GM20000 (cell line): ENCODE results near the gene TGM4.

ENCODE experiments used
- DNase-seq: peaks from one replicate; pipeline ENCODE4 v3.0.0; 2012; ENCODE audit warnings: low spot score
- TF ChIP-seq, protein P1 (sequence below): IDR thresholded peaks from 2 replicates; pipeline ENCODE4 v1.5.1; 2012; ENCODE audit warnings: mild to moderate bottlenecking, control low read depth; ENCODE audit errors: extremely low read depth, missing control alignments

The TGM4 gene

DNA sequence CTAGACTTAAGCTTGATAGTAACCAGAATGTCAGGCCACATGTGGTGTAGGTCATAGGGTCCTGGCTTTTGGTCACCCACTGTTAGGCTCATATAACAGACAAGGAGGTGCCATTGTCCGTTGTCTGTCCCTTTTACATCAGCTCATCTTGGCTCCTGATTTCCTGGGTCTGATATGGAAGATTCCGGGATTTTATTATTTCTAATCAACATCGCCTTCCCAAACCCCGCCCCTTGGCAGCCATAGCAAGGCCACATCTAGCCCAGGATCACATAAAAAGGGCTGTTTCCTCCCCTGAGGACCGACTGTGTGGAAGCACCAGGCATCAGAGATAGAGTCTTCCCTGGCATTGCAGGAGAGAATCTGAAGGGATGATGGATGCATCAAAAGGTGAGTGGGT is at the start of gene TGM4:
Gene TGM4, plus strand, starts transcription at position 301 of the 400 bp plus-strand sequence. Its CDS starts 71 bp downstream, at position 372.
- TF ChIP-seq, protein P1, sequence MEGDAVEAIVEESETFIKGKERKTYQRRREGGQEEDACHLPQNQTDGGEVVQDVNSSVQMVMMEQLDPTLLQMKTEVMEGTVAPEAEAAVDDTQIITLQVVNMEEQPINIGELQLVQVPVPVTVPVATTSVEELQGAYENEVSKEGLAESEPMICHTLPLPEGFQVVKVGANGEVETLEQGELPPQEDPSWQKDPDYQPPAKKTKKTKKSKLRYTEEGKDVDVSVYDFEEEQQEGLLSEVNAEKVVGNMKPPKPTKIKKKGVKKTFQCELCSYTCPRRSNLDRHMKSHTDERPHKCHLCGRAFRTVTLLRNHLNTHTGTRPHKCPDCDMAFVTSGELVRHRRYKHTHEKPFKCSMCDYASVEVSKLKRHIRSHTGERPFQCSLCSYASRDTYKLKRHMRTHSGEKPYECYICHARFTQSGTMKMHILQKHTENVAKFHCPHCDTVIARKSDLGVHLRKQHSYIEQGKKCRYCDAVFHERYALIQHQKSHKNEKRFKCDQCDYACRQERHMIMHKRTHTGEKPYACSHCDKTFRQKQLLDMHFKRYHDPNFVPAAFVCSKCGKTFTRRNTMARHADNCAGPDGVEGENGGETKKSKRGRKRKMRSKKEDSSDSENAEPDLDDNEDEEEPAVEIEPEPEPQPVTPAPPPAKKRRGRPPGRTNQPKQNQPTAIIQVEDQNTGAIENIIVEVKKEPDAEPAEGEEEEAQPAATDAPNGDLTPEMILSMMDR = no peak
- DNase-seq = no peak

DNA sequence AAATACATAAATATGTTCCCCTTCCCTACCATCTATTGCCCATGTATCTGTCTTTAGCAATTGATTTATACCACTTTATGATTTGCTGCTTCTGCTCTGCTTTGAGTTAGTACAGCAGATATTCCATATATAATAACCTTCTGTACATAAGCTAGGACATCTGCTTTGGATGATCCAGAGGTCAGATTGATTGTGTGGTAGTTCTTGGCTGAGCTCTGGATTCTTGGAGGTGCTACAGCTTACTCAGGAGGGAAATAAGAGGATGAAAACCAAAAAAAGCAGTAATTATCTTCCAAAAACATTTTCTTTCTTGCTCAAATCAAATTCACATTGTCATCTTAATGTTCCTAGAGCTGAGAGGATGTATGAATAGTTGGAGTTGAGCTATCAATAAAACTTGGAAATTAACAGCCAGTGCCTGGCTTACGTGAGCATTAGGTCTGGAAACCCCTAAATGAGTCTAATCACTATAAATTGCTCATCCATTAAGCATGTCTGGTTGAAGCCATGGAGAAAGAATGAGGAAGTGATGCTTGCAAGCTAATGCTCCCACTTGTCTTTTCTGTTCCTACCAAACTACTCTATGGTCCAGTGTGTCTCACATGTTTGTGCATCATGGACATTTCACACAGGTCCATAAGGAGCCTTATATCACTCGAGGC is 49.0 kb upstream of the TGM4 start:
- TF ChIP-seq, protein P1 = no peak
- peak; percentile 49 for DNase-seq

DNA sequence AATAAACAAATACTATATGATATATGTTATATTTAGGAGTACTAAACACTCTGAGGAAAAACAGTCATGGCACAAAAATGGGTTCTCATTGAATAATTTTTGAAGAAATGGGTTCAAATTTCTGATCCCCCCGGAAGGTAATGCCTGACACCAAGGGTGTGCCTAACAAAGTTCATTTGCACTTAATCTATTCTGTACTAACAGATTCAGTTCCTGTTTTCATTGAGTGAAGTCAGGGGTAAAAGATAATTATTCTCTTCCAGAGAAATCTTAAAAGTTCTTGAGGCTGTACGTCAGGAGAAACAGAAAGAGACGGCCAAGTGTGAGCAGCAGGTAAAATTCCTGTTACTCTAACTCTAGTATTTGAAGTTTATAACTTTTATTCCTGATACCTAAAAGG is 47.2 kb upstream of the TGM4 start:
- TF ChIP-seq, protein P1 = no peak
- no peak for DNase-seq

DNA sequence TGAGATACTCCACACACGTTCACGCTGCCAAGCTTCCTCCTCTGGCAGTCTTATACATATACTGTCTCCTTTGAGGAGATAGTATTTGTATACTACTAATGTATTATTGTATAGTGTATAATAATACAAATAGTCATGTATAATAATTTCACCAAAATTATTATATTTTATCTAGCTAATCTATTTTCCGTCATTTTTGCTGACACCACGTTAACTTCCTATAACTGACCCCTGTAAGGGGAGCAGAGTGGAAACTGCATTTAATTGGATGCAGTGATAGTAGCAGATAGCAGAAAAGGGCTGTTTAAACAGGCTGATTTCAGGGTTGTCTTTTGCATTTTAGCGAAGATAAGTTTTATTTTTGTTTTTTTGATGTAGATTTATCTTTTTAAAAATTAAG is 43.2 kb upstream of the TGM4 start:
- TF ChIP-seq, protein P1 = no peak
- DNase-seq = no peak

DNA sequence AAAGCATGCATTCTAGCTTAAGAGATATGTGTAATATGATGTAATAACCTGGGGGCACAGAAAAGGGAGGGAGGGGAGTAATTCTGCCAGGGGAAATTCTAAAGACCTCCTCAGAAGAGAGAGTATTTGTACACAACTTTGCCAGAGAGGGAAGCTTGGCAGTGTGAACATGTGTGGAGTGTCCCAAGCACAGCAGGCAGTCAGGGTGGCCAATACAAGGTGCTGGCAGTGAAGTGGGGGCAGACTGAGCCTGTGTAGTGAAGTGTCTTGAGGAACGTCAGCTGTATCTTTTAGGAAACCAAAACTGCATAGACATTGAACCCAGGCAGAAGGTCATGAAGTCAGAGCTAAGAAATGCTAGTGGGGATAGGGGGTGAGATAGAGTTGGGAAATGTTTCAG is 42.4 kb upstream of the TGM4 start:
- TF ChIP-seq, protein P1 = no peak
- DNase-seq = no peak

DNA sequence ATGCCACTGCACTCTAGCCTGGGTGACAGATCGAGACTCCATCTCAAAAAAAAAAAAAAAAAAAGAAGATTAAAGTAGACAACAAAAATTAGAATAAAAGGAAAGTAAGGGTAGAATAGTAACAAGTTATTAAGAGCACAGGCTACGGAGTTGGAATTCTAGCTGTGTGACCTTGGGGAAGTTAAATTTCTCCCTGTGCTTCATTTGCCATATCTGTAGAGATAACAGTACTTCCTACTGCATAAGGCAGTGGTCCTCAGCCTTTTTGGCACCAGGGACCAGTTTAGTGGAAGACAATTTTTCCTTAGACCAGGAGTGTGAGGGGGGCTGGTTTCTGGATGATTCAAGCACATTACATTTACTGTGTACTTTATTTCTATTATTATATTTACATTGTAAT is 41.4 kb upstream of the TGM4 start:
- TF ChIP-seq, protein P1 = no peak
- DNase-seq = no peak

DNA sequence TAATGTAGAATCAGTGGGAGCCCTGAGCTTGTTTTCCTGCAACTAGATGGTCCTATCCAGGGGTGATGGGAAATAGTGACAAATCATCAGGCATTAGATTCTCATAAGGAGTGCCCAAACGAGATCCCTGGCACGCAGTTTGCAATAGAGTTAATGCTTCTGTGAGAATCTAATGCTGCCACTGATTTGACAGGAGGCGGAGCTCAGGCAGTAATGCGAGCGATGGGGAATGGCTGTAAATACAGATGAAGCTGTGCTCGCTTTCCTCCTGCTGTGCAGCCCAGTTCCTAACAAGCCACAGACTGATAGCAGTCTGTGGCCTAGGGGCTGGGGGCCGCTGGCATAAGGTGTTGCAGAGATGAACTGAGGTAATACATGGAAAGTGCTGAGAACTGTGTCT is 41.0 kb upstream of the TGM4 start:
- TF ChIP-seq, protein P1 = no peak
- DNase-seq = no peak
